GM12878 (cell line): ENCODE data around the gene MDFIC2. TPM values are rescaled to one million over a fixed set of nuclear protein-coding genes. Genes with fewer than 3 reads are reported as not detected.

ENCODE experiments used
- ATF2 ChIP-seq: IDR thresholded peaks from 2 replicates; pipeline ENCODE4 v1.6.1; 2012; ENCODE audit warnings: low read length, inconsistent platforms
- ATF7 ChIP-seq: fragments of 450-650 bp; IDR thresholded peaks from 2 replicates; pipeline ENCODE4 v1.6.1; 2016; ENCODE audit warnings: low read depth, mild to moderate bottlenecking
- BCLAF1 ChIP-seq: fragments of 450-650 bp; IDR thresholded peaks from 2 replicates; pipeline ENCODE4 v1.6.1; 2017; ENCODE audit warnings: antibody characterized with exemption, mild to moderate bottlenecking, moderate library complexity
- CBX3 ChIP-seq: fragments of 200-600 bp; sonication (generic); IDR thresholded peaks from 2 replicates; pipeline ENCODE4 v1.6.1; 2016; ENCODE audit warnings: low read depth, borderline replicate concordance
- CEBPB ChIP-seq, 2 experiments: fragments of 150-350 bp in 1 of 2; IDR thresholded peaks; 2 replicates each; pipeline ENCODE4 v1.6.1; 2012 to 2014; ENCODE audit warnings: low read depth in 2 of 2, low read length in 2 of 2, borderline replicate concordance in 1 of 2, inconsistent platforms in 1 of 2
- CREB1 ChIP-seq: IDR thresholded peaks from 2 replicates; pipeline ENCODE4 v1.6.1; 2012; ENCODE audit warnings: low read depth, mild to moderate bottlenecking, inconsistent platforms
- EGR1 ChIP-seq, 2 experiments: IDR thresholded peaks; 1 replicate in 1 of 2; 2 replicates in 1 of 2; pipeline ENCODE4 v1.6.1; 2011 to 2012; ENCODE audit warnings: low read depth in 2 of 2, low read length in 2 of 2, borderline replicate concordance in 1 of 2, mild to moderate bottlenecking in 1 of 2, moderate library complexity in 1 of 2
- RB1 ChIP-seq: fragments of 450-650 bp; formaldehyde crosslinking; IDR thresholded peaks from 2 replicates; pipeline ENCODE4 v1.6.1; 2017; ENCODE audit warnings: mild to moderate bottlenecking, borderline replicate concordance
- REST ChIP-seq: IDR thresholded peaks from 2 replicates; pipeline ENCODE4 v1.6.1; 2012; ENCODE audit warnings: mild to moderate bottlenecking, low read depth, low read length
- ZBTB33 ChIP-seq: fragments of 450-650 bp; IDR thresholded peaks from 2 replicates; pipeline ENCODE4 v1.6.1; 2017; ENCODE audit warnings: mild to moderate bottlenecking
- polyA plus RNA-seq, 11 experiments: library from polyadenylated mRNA; depleted of rRNA in 4 of 11; unstranded in 6 of 11; stranded (reverse) in 5 of 11; fragments of >200 nt; fragmentation: Nextera tagmentation in 4 of 11; fragmentation: Illumina TruSeq in 1 of 11; extraction: Ambion mirVana in 4 of 11; extraction: Trizol in 1 of 11; gene quantifications; 1 replicate in 1 of 11; 2 replicates in 10 of 11; pipeline versions ENCODE4 v1.2.1 to v1.2.3, GENCODE V29; 2011 to 2016; ENCODE audit warnings: inconsistent platforms in 2 of 11, missing spikeins in 2 of 11, low read depth in 1 of 11
- total RNA-seq, 4 experiments: library from RNA; depleted of rRNA in 3 of 4; stranded (reverse); fragments of >200 nt in 3 of 4; fragmentation: Illumina TruSeq in 1 of 4; extraction: Trizol in 1 of 4; gene quantifications; 2 replicates each; pipeline versions ENCODE4 v1.2.1 to v1.2.3, GENCODE V29; 2013 to 2021

The MDFIC2 gene
- total and polyA plus RNA-seq, 10 of the 15 experiments (the other 5 are each of a cell fraction or from before 2014, with no cell fraction given) = not detected

GRCh38 chr3:70250492-70250891 lies 61.9 kb downstream of the MDFIC2 start (continued):
- TF ChIP-seq REST = no peak
- no peak for TF ChIP-seq EGR1 (IDR thresholded peaks at IDR 0.05; ENCODE audit: borderline replicate concordance in 1 of 2, low read depth in 2 of 2, low read length in 2 of 2)
- no peak for TF ChIP-seq CEBPB (IDR thresholded peaks at IDR 0.05; ENCODE audit: borderline replicate concordance in 1 of 2, low read depth in 2 of 2, low read length in 2 of 2)
- no peak for TF ChIP-seq ZBTB33
- TF ChIP-seq CBX3 = no peak
- TF ChIP-seq BCLAF1 = no peak
- TF ChIP-seq ATF7 = no peak
- no peak for TF ChIP-seq ATF2
- no peak for TF ChIP-seq RB1
- TF ChIP-seq CREB1 = no peak
